MCF 10A (cell line): ENCODE results near the gene DHCR24. TPM values are rescaled to one million over a fixed set of nuclear protein-coding genes. Genes with fewer than 3 reads are reported as not detected.

Source experiments
- BruUV-seq: library from RNA; stranded (reverse); fragments of 400-500 nt; replicated peaks from 2 replicates; lab custom pipeline; 2021; lab: Mats Ljungman, UMichigan
- CTCF ChIA-PET: fragments of 300-600 bp; sonication (Branson Sonifier 250); formaldehyde crosslinking; extraction: SDS; loops from one replicate; lab custom pipeline; 2021; ENCODE audit warnings: antibody characterized with exemption, inconsistent platforms; lab: Yijun Ruan, JAX
- POLR2A ChIA-PET: fragments of 300-600, 350-650 bp; sonication (Branson Sonifier 250); formaldehyde crosslinking; extraction: SDS; loops from one replicate; lab custom pipeline; 2020; ENCODE audit warnings: antibody characterized with exemption, inconsistent platforms; lab: Yijun Ruan, JAX
- DNase-seq: peaks from one replicate; pipeline ENCODE4 v3.0.0-alpha.2; 2018; ENCODE audit not compliant: unreplicated experiment
- H3K27ac Mint-ChIP-seq: one replicate; pipeline ENCODE4 v1.8.0; 2022; ENCODE audit warnings: mild to moderate bottlenecking, low read depth, mixed read lengths; ENCODE audit not compliant: unreplicated experiment
- H3K27me3 Mint-ChIP-seq: one replicate; pipeline ENCODE4 v1.8.0; 2022; ENCODE audit warnings: mixed read lengths; ENCODE audit not compliant: insufficient read depth, unreplicated experiment
- H3K36me3 Mint-ChIP-seq: one replicate; pipeline ENCODE4 v1.8.0; 2022; ENCODE audit warnings: mild to moderate bottlenecking, moderate library complexity, mixed read lengths; ENCODE audit not compliant: insufficient read depth, unreplicated experiment
- H3K4me1 Mint-ChIP-seq: one replicate; pipeline ENCODE4 v1.8.0; 2022; ENCODE audit warnings: mixed read lengths; ENCODE audit not compliant: insufficient read depth, unreplicated experiment
- H3K4me3 Mint-ChIP-seq: one replicate; pipeline ENCODE4 v1.8.0; 2022; ENCODE audit warnings: mild to moderate bottlenecking, moderate library complexity, mixed read lengths; ENCODE audit not compliant: unreplicated experiment
- H3K9me3 Mint-ChIP-seq: one replicate; pipeline ENCODE4 v1.8.0; 2022; ENCODE audit warnings: mixed read lengths; ENCODE audit not compliant: unreplicated experiment
- CTCF ChIP-seq: fragments of 200-600 bp; IDR thresholded peaks from one replicate; pipeline ENCODE4 v1.8.0; 2022; ENCODE audit warnings: antibody characterized with exemption, mild to moderate bottlenecking; ENCODE audit not compliant: unreplicated experiment
- intact Hi-C: fragments of 100-400 bp; cut with micrococcal nuclease; formaldehyde crosslinking; loops from 2 replicates; pipeline ENCODE4 v1.14.1; 2022
- total RNA-seq: library from RNA; stranded (reverse); gene quantifications from 2 replicates; pipeline ENCODE4 v1.2.3, GENCODE V29; 2022

The DHCR24 gene
- total RNA-seq, 1 experiment from 2014 or later, result 135 TPM

GRCh38 chr1:54803761-54804470, 83.1 kb downstream of the DHCR24 start:
- BruUV-seq, result no TSS peak
- Mint-ChIP-seq H3K27me3 (no peaks in the 10 kb centered on the region), H3K4me3 (no peak overlapping the region), H3K36me3 (no peaks in the 10 kb centered on the region), H3K9me3 (no peaks in the 10 kb centered on the region), H3K27ac (no peak overlapping the region), H3K4me1 (peaks cover 31% of the 10 kb centered on the region)
- intact Hi-C loops, result loop anchor here (5.0 kb wide), 2 partner anchors 42 to 87 kb away; partner anchors contain the start of genes PARS2 and TTC4
- no peak for DNase-seq
- POLR2A ChIA-PET, result no interaction called here
- CTCF ChIA-PET, result interaction anchor here (0.7 to 2.2 kb wide), 4 partner anchors 11 to 314 kb away, joined by 3 to 8 read pairs (median 4); no protein-coding TSS in a partner anchor
- no peak for TF ChIP-seq CTCF

GRCh38 chr1:54800899-54801759, 85.9 kb downstream of the DHCR24 start, which contains the start of gene TTC22:
Gene TTC22, minus strand, starts transcription at chr1:54801323. Its CDS starts 160 bp downstream, at chr1:54801163.
- H3K27ac Mint-ChIP-seq, result no peak within 1 kb of the TSS

GRCh38 chr1:54800041-54800898, 86.7 kb downstream of the DHCR24 start:
- DNase-seq, result no peak

More at GRCh38 chr1:54800899-54801759, 85.9 kb downstream of the DHCR24 start, which contains the start of gene TTC22:
- CTCF ChIA-PET, result interaction anchor here (0.6 to 2.6 kb wide), 42 partner anchors 9 to 844 kb away, joined by 3 to 16 read pairs (median 4); partner anchors contain the start of genes ACOT11 and TTC4
- POLR2A ChIA-PET, result interaction anchor here (0.8 to 2.0 kb wide), 11 partner anchors 18 to 394 kb away, joined by 3 to 10 read pairs (median 7); partner anchors contain the start of genes PARS2, SSBP3 and TTC4
- BruUV-seq, result no TSS peak
- H3K9me3 Mint-ChIP-seq, result no peaks in the 10 kb centered on the region
- no peaks in the 10 kb centered on the region for H3K36me3 Mint-ChIP-seq
- peaks cover 32% of the 10 kb centered on the region for H3K4me1 Mint-ChIP-seq
- intact Hi-C loops, result loop anchor here (5.0 kb wide), 2 partner anchors 39 to 84 kb away; partner anchors contain the start of genes PARS2 and TTC4
- H3K4me3 Mint-ChIP-seq, result peak within 1 kb of the TSS; percentile 76
- no peaks in the 10 kb centered on the region for H3K27me3 Mint-ChIP-seq
- peak; percentile 43 for TF ChIP-seq CTCF
- DNase-seq, result peak; percentile 71

More at GRCh38 chr1:54800041-54800898, 86.7 kb downstream of the DHCR24 start:
- Mint-ChIP-seq H3K4me1 (peaks cover 32% of the 10 kb centered on the region), H3K9me3 (no peaks in the 10 kb centered on the region), H3K4me3 (peak overlapping the region; percentile 76), H3K36me3 (no peaks in the 10 kb centered on the region), H3K27ac (no peak overlapping the region), H3K27me3 (no peaks in the 10 kb centered on the region)
- intact Hi-C loops, result loop anchor here (5.0 kb wide), 2 partner anchors 38 to 83 kb away; partner anchors contain the start of genes PARS2 and TTC4
- TF ChIP-seq CTCF, result no peak
- ChIA-PET POLR2A (interaction anchor here (1.3 to 2.0 kb wide), 9 partner anchors 19 to 393 kb away, joined by 3 to 10 read pairs (median 7); partner anchors contain the start of genes PARS2, SSBP3 and TTC4), CTCF (interaction anchor here (0.6 to 2.6 kb wide), 30 partner anchors 9 to 844 kb away, joined by 3 to 16 read pairs (median 4); partner anchors contain the start of genes ACOT11 and TTC4)
- BruUV-seq, result no TSS peak

Other genes starting within 250 kb of the DHCR24 start
- 0.34 TPM in 1 of 2 replicates, not detected in the other for gene MROH7, start 245.4 kb downstream of the DHCR24 start, total RNA-seq
- 25.0 and 25.4 TPM in 2 replicates for gene TTC4, start 171.3 kb downstream of the DHCR24 start, total RNA-seq
- gene PARS2, start 122.7 kb downstream of the DHCR24 start, total RNA-seq, result 4.7 and 5.4 TPM in 2 replicates
- gene TTC22, start 85.9 kb downstream of the DHCR24 start, total RNA-seq, result 3.0 and 3.1 TPM in 2 replicates
- 0.39 TPM in 1 of 2 replicates, not detected in the other for gene TMEM61, start 93.4 kb upstream of the DHCR24 start, total RNA-seq
- not detected in 2 replicates for gene BSND, start 111.7 kb upstream of the DHCR24 start, total RNA-seq
- not detected in 2 replicates for gene PCSK9, start 152.4 kb upstream of the DHCR24 start, total RNA-seq